SK-MEL-5 (cell line): ENCODE measurements around the gene RPL7L1. TPM values are rescaled to one million over a fixed set of nuclear protein-coding genes. Genes with fewer than 3 reads are reported as not detected.
"Not testable (repeated sequence)": the region's sequence is repeated elsewhere in the genome, so short reads cannot be mapped to it uniquely, and the experiment has no call there.

Source experiments
- DNase-seq: peaks from one replicate; pipeline ENCODE4 v3.0.0-alpha.2; 2016; ENCODE audit warnings: low read depth, low spot score
- in situ Hi-C: cut with HindIII; loops from 2 replicates; pipeline ENCODE4 v1.10.0; 2016; ENCODE audit warnings: low sequenced_read_pairs, high pct_unique_total_duplicates, low pct_unique_long_range_greater_than_20kb
- polyA plus RNA-seq, 2 experiments: library from polyadenylated mRNA; depleted of rRNA; stranded (reverse); fragments of >200 nt; gene quantifications; 2 replicates each; pipeline ENCODE4 v1.2.3, GENCODE V29; 2015
- total RNA-seq: library from RNA; depleted of rRNA; stranded (reverse); fragments of >200 nt; shearing (Covaris generic); gene quantifications from 2 replicates; pipeline ENCODE4 v1.2.3, GENCODE V29; 2014; rRNA removed

RPL7L1 gene
- total RNA-seq = 110 and 112 TPM in 2 replicates
- 83.4 and 86.4 TPM in 2 replicates for polyA plus RNA-seq (2015; cell fraction: cytosol; rRNA removed)
- polyA plus RNA-seq (2015; cell fraction: nucleus; rRNA removed) = 35.3 and 41.3 TPM in 2 replicates

- peak; percentile 93 for DNase-seq
- in situ Hi-C loops = no loop called here
These were observed at the start of gene RPL7L1 for GRCh38 chr6:42879372-42880239. Gene RPL7L1 (plus strand): TSS chr6:42879616. CDS start chr6:42879911, 295 bp downstream.

GRCh38 chr6:42831237-42831636, 48.2 kb upstream of the RPL7L1 start:
- no peak for DNase-seq
- in situ Hi-C loops = no loop called here

GRCh38 chr6:42834056-42834455, 45.4 kb upstream of the RPL7L1 start:
- no peak for DNase-seq
- in situ Hi-C loops = no loop called here

GRCh38 chr6:42841844-42842584, 37.4 kb upstream of the RPL7L1 start:
- DNase-seq = no peak
- in situ Hi-C loops = no loop called here

- in situ Hi-C loops = no loop called here
- no peak for DNase-seq
These were observed 34.1 kb upstream of the RPL7L1 start for GRCh38 chr6:42845327-42845694.

- in situ Hi-C loops = no loop called here
- DNase-seq = no peak
These were observed 32.9 kb upstream of the RPL7L1 start for GRCh38 chr6:42846505-42846904.

GRCh38 chr6:42848700-42849099, 30.7 kb upstream of the RPL7L1 start:
- in situ Hi-C loops = no loop called here
- no peak for DNase-seq

GRCh38 chr6:42851599-42851998, 27.8 kb upstream of the RPL7L1 start:
- in situ Hi-C loops = no loop called here
- DNase-seq = no peak

- in situ Hi-C loops = no loop called here
- no peak for DNase-seq
These were observed 19.4 kb upstream of the RPL7L1 start for GRCh38 chr6:42860036-42860435.

GRCh38 chr6:42860481-42860880, 18.9 kb upstream of the RPL7L1 start:
- DNase-seq = no peak
- in situ Hi-C loops = no loop called here

GRCh38 chr6:42864602-42865001, 14.8 kb upstream of the RPL7L1 start:
- DNase-seq = no peak
- in situ Hi-C loops = no loop called here

- in situ Hi-C loops = no loop called here
- no peak for DNase-seq
These were observed 9.1 kb upstream of the RPL7L1 start for GRCh38 chr6:42870145-42870936.

GRCh38 chr6:42871711-42872110, 7.7 kb upstream of the RPL7L1 start:
- no peak for DNase-seq
- in situ Hi-C loops = no loop called here

GRCh38 chr6:42873313-42873712, 6.1 kb upstream of the RPL7L1 start:
- in situ Hi-C loops = no loop called here
- no peak for DNase-seq

GRCh38 chr6:42877695-42878094, 1.7 kb upstream of the RPL7L1 start:
- no peak for DNase-seq
- in situ Hi-C loops = no loop called here

- in situ Hi-C loops, DNase-seq: not testable (repeated sequence)
These were observed 913 bp downstream of the RPL7L1 start for GRCh38 chr6:42880240-42880817.

GRCh38 chr6:42880871-42881270, 1.5 kb downstream of the RPL7L1 start:
- DNase-seq, in situ Hi-C loops: not testable (repeated sequence)

- in situ Hi-C loops = no loop called here
- DNase-seq = no peak
These were observed 6.3 kb downstream of the RPL7L1 start for GRCh38 chr6:42885702-42886101.
